GM12892 (cell line): Measurements from ENCODE around the gene NEK6.

Source experiments
- POLR2A ChIP-seq: IDR thresholded peaks from 2 replicates; pipeline ENCODE4 v1.6.1; 2011; ENCODE audit warnings: low read depth, low read length, control low read depth
- POLR2AphosphoS5 ChIP-seq: IDR thresholded peaks from 2 replicates; pipeline ENCODE4 v1.6.1; 2011; ENCODE audit warnings: low read depth, low read length, control low read depth
- TAF1 ChIP-seq: IDR thresholded peaks from 2 replicates; pipeline ENCODE4 v1.6.1; 2011; ENCODE audit warnings: low read depth, mild to moderate bottlenecking, control low read depth, low read length, borderline replicate concordance

- TF ChIP-seq POLR2AphosphoS5 (no peak; the same call in 1 of the 2 replicates), POLR2A (no peak), TAF1 (no peak)
Measured at GRCh38 chr9:124347206-124347967, 89.6 kb downstream of the NEK6 start.
